HG03139 (cell line): ENCODE measurements around the gene IVNS1ABP.
"Not testable (repeated sequence)": the region's sequence is repeated elsewhere in the genome, so short reads cannot be mapped to it uniquely, and the experiment has no call there.

Source experiments
- ATAC-seq: cut with Tn5 transposase; IDR thresholded peaks from one replicate; pipeline ENCODE4 v1.9.1; 2021; ENCODE audit not compliant: unreplicated experiment

The IVNS1ABP gene

DNA sequence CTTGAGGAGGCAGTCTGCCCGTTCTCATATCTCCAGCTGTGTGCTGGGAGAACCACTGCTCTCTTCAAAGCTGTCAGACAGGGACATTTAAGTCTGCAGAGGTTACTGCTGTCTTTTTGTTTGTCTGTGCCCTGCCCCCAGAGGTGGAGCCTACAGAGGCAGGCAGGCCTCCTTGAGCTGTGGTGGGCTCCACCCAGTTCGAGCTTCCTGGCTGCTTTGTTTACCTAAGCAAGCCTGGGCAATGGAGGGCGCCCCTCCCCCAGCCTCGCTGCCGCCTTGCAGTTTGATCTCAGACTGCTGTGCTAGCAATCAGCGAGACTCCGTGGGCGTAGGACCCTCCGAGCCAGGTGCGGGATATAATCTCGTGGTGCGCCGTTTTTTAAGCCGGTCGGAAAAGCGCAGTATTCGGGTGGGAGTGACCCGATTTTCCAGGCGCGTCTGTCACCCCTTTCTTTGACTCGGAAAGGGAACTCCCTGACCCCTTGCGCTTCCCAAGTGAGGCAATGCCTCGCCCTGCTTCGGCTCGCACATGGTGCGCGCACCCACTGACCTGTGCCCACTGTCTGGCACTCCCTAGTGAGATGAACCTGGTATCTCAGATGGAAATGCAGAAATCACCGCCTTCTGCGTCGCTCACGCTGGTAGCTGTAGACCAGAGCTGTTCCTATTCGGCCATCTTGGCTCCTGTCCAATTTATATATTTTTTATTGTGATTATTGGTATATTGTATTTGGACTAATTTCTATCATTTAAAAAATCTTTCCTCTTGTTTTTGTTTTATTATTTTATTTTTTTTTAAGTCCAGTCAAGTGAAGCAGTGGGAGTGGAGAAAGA, 59.7 kb downstream of the IVNS1ABP start:
- not testable (repeated sequence) for ATAC-seq

DNA sequence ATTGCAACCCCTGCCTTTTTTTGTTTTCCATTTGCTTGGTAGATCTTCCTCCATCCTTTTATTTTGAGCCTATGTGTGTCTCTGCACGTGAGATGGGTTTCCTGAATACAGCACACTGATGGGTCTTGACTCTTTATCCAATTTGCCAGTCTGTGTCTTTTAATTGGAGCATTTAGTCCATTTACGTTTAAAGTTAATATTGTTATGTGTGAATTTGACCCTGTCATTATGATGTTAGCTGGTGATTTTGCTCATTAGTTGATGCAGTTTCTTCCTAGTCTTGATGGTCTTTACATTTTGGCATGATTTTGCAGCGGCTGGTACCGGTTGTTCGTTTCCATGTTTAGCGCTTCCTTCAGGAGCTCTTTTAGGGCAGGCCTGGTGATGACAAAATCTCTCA, 61.4 kb downstream of the IVNS1ABP start:
- ATAC-seq, result not testable (repeated sequence)

GRCh38 chr1:185252404-185252803, 64.6 kb downstream of the IVNS1ABP start:
- ATAC-seq, result not testable (repeated sequence)

- ATAC-seq, result not testable (repeated sequence)
Measured at GRCh38 chr1:185251928-185252327, 65.1 kb downstream of the IVNS1ABP start.

DNA sequence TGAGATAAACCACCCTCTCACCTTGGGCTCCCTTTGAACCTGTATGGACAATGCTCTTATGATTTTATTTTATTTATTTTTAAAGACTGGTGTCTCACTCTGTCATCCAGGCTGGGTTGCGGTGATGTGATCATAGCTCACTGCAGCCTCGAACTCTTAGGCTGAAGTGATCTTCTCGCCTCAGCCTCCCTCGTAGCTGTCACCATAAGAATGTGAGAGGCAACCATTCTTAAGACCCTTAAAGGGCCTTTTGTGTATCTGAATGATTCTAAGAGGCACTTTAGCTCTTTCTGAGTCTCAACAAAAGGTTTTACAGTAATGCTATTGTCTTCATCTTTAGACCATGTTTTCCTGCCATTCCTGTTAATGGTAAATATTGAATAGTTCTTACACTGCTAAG, 67.0 kb downstream of the IVNS1ABP start:
- no peak for ATAC-seq

- no peak for ATAC-seq
Measured at GRCh38 chr1:185249563-185249962, 67.5 kb downstream of the IVNS1ABP start.
